HepG2 (cell line): ENCODE data around the gene LDAH. TPM values are rescaled to one million over a fixed set of nuclear protein-coding genes. Genes with fewer than 3 reads are reported as not detected.
A peak's percentile ranks its signal among the peaks of the same experiment; 100 is the strongest.

Source experiments
- ARID3A ChIP-seq: IDR thresholded peaks from 2 replicates; pipeline ENCODE4 v1.6.1; 2012; ENCODE audit warnings: low read depth, low read length, improper control_type of control experiment
- CEBPB ChIP-seq: IDR thresholded peaks from 2 replicates; pipeline ENCODE4 v1.6.1; 2011; ENCODE audit warnings: low read depth, low read length, improper control_type of control experiment, borderline replicate concordance
- DZIP1 ChIP-seq: sonication (generic); formaldehyde crosslinking; IDR thresholded peaks from 2 replicates; pipeline ENCODE4 v1.5.0; 2020; ENCODE audit warnings: mild to moderate bottlenecking, missing genetic modification reagents
- FOSL1 ChIP-seq: sonication (generic); formaldehyde crosslinking; IDR thresholded peaks from 2 replicates; pipeline ENCODE4 v1.9.0; 2021; ENCODE audit warnings: missing genetic modification reagents, borderline replicate concordance
- FOXA3 ChIP-seq: IDR thresholded peaks from 2 replicates; pipeline ENCODE4 v1.6.1; 2016; ENCODE audit warnings: missing genetic modification reagents, missing compliant biosample characterization
- GTF2F1 ChIP-seq: fragments of 150-350 bp; IDR thresholded peaks from 2 replicates; pipeline ENCODE4 v1.6.1; 2014; ENCODE audit warnings: low read length
- HDAC6 ChIP-seq: fragments of 200-600 bp; sonication (generic); IDR thresholded peaks from 2 replicates; pipeline ENCODE4 v1.7.0; 2017; ENCODE audit warnings: mild to moderate bottlenecking, antibody characterized with exemption, low read length, low read depth
- LCORL ChIP-seq, 2 experiments: fragments of 450-650 bp in 1 of 2; sonication (generic) in 1 of 2; formaldehyde crosslinking in 1 of 2; IDR thresholded peaks; 2 replicates each; pipeline versions ENCODE4 v1.5.0 to v1.6.1; 2017 to 2020; ENCODE audit warnings: antibody characterized with exemption in 1 of 2, missing genetic modification reagents in 1 of 2
- MAFG ChIP-seq: sonication (generic); formaldehyde crosslinking; IDR thresholded peaks from 2 replicates; pipeline ENCODE4 v1.5.1; 2020; ENCODE audit warnings: mild to moderate bottlenecking, missing genetic modification reagents
- NFYB ChIP-seq: sonication (generic); formaldehyde crosslinking; IDR thresholded peaks from 2 replicates; pipeline ENCODE4 v1.4.0; 2020; ENCODE audit warnings: missing genetic modification reagents
- NKX3-1 ChIP-seq: sonication (generic); formaldehyde crosslinking; IDR thresholded peaks from 2 replicates; pipeline ENCODE4 v1.5.0; 2020; ENCODE audit warnings: missing genetic modification reagents
- NR2F2 ChIP-seq: IDR thresholded peaks from 2 replicates; pipeline ENCODE4 v1.6.1; 2012; ENCODE audit warnings: low read depth, inconsistent platforms, borderline replicate concordance
- PAWR ChIP-seq: sonication (generic); formaldehyde crosslinking; IDR thresholded peaks from 2 replicates; pipeline ENCODE4 v1.4.0; 2020; ENCODE audit warnings: missing genetic modification reagents, mild to moderate bottlenecking, borderline replicate concordance
- ZNF136 ChIP-seq: sonication (generic); formaldehyde crosslinking; IDR thresholded peaks from 2 replicates; pipeline ENCODE4 v1.8.1; 2022; ENCODE audit warnings: low read depth, mild to moderate bottlenecking, moderate library complexity, missing genetic modification reagents
- ZNF557 ChIP-seq: sonication (generic); formaldehyde crosslinking; IDR thresholded peaks from 2 replicates; pipeline ENCODE4 v1.4.0; 2020; ENCODE audit warnings: missing genetic modification reagents
- ZNF570 ChIP-seq: sonication (generic); formaldehyde crosslinking; IDR thresholded peaks from 2 replicates; pipeline ENCODE4 v1.4.0; 2020; ENCODE audit warnings: mild to moderate bottlenecking, missing genetic modification reagents, borderline replicate concordance
- ZNF598 ChIP-seq: sonication (generic); formaldehyde crosslinking; IDR thresholded peaks from 2 replicates; pipeline ENCODE4 v1.5.1; 2020; ENCODE audit warnings: mild to moderate bottlenecking, missing genetic modification reagents, borderline replicate concordance
- ZNF788 ChIP-seq: sonication (generic); formaldehyde crosslinking; IDR thresholded peaks from 2 replicates; pipeline ENCODE4 v1.5.0; 2020; ENCODE audit warnings: mild to moderate bottlenecking, missing genetic modification reagents, borderline replicate concordance
- ZNF800 ChIP-seq: sonication (generic); formaldehyde crosslinking; IDR thresholded peaks from 2 replicates; pipeline ENCODE4 v1.4.0; 2020; ENCODE audit warnings: missing genetic modification reagents
- ZNF879 ChIP-seq: sonication (generic); formaldehyde crosslinking; IDR thresholded peaks from 2 replicates; pipeline ENCODE4 v1.8.1; 2023; ENCODE audit warnings: missing genetic modification reagents
- polyA plus RNA-seq, 8 experiments: library from polyadenylated mRNA; depleted of rRNA in 3 of 8; stranded (reverse) in 7 of 8; unstranded in 1 of 8; fragments of >200 nt; fragmentation: Illumina TruSeq in 4 of 8; extraction: Trizol in 4 of 8; gene quantifications; 2 replicates each; pipeline versions ENCODE4 v1.2.1 to v1.2.3, GENCODE V29; 2011 to 2016; ENCODE audit warnings: low read depth in 4 of 8, missing spikeins in 1 of 8, mixed read lengths in 1 of 8; ENCODE audit not compliant: insufficient read depth in 1 of 8
- total RNA-seq, 5 experiments: library from RNA; depleted of rRNA; stranded (reverse); fragments of >200 nt; fragmentation: Illumina TruSeq; extraction: Trizol; gene quantifications; 2 replicates each; pipeline ENCODE4 v1.2.3, GENCODE V29; 2016; ENCODE audit warnings: low read depth in 1 of 5
- TF ChIP-seq, protein P1 (sequence below): sonication (generic); formaldehyde crosslinking; IDR thresholded peaks from 2 replicates; pipeline ENCODE4 v1.4.0; 2020; ENCODE audit warnings: mild to moderate bottlenecking, missing genetic modification reagents

LDAH gene
- total and polyA plus RNA-seq, 2 of the 13 experiments (the other 11 are each of a cell fraction or from before 2014, with no cell fraction given): 28.8 to 46.2 TPM

GRCh38 chr2:20822535-20823490 is at the start of gene LDAH (continued):
- TF ChIP-seq ZNF800 (CRISPR knock-in tag) (no peak; the same call in 1 of the 2 replicates), CEBPB (no peak), ZNF557 (CRISPR knock-in tag) (no peak; the same call in 1 of the 2 replicates), ZNF598 (peak; percentile 83), PAWR (CRISPR knock-in tag) (no peak; the same call in 1 of the 2 replicates), ZNF136 (CRISPR knock-in tag) (no peak), MAFG (CRISPR knock-in tag) (no peak; the same call in 1 of the 2 replicates), ZNF788 (CRISPR knock-in tag) (peak; percentile 97), FOSL1 (CRISPR knock-in tag) (no peak), NKX3-1 (CRISPR knock-in tag) (peak; percentile 77), ZNF570 (CRISPR knock-in tag) (no peak), FOXA3 (peak; percentile 81), NR2F2 (peak; percentile 32; the same call in 1 of the 2 replicates), NFYB (CRISPR knock-in tag) (peak; percentile 60; the same call in 1 of the 2 replicates), LCORL (IDR thresholded peaks at IDR 0.05) (peak; percentile 29; the same call in 1 of the 2 replicates), LCORL (CRISPR knock-in tag; IDR thresholded peaks at IDR 0.05) (peak; percentile 93), GTF2F1 (0 out of 2 replicates have a peak, but pooled peaks have one; percentile 25), DZIP1 (CRISPR knock-in tag) (no peak), ARID3A (no peak), ZNF879 (CRISPR knock-in tag) (no peak), HDAC6 (no peak)
- TF ChIP-seq, protein P1, sequence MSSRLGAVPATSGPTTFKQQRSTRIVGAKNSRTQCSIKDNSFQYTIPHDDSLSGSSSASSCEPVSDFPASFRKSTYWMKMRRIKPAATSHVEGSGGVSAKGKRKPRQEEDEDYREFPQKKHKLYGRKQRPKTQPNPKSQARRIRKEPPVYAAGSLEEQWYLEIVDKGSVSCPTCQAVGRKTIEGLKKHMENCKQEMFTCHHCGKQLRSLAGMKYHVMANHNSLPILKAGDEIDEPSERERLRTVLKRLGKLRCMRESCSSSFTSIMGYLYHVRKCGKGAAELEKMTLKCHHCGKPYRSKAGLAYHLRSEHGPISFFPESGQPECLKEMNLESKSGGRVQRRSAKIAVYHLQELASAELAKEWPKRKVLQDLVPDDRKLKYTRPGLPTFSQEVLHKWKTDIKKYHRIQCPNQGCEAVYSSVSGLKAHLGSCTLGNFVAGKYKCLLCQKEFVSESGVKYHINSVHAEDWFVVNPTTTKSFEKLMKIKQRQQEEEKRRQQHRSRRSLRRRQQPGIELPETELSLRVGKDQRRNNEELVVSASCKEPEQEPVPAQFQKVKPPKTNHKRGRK: no peak; the same call in none of the 2 replicates
